GM19238 (cell line): ENCODE data around the gene GLDC.

Experiments
- DNase-seq: peaks from one replicate; pipeline ENCODE4 v3.0.0; 2011; ENCODE audit warnings: low spot score; ENCODE audit not compliant: insufficient read length

The GLDC gene

GRCh38 chr9:6620796-6621195 is 24.7 kb downstream of the GLDC start:
- no peak for DNase-seq

GRCh38 chr9:6620353-6620752 is 25.2 kb downstream of the GLDC start:
- no peak for DNase-seq

- DNase-seq = no peak
Measured at GRCh38 chr9:6619909-6620308, 25.6 kb downstream of the GLDC start.

- no peak for DNase-seq
Measured at GRCh38 chr9:6616951-6617602, 28.5 kb downstream of the GLDC start.

GRCh38 chr9:6614489-6614888 is 31.0 kb downstream of the GLDC start:
- DNase-seq = no peak

- no peak for DNase-seq
Measured at GRCh38 chr9:6611865-6612264, 33.7 kb downstream of the GLDC start.

DNA sequence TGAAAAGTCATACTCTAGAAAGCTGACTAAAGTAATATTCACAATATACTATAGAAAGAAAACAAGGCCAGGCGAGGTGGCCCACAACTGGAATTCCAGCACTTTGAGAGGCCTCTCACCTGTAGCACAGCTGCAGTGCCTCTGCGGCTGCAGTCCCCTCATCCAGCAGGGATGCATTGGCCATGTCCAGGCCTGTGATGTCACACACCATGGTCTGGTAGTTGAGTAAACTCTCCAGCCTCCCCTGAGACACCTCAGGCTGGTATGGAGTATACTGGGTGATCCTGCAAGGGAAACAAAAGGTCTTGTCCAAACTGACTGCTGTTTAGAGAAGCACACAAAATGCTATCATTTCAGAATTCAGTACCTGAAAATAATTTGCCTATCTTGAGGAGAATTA is 35.5 kb downstream of the GLDC start:
- DNase-seq = no peak

DNA sequence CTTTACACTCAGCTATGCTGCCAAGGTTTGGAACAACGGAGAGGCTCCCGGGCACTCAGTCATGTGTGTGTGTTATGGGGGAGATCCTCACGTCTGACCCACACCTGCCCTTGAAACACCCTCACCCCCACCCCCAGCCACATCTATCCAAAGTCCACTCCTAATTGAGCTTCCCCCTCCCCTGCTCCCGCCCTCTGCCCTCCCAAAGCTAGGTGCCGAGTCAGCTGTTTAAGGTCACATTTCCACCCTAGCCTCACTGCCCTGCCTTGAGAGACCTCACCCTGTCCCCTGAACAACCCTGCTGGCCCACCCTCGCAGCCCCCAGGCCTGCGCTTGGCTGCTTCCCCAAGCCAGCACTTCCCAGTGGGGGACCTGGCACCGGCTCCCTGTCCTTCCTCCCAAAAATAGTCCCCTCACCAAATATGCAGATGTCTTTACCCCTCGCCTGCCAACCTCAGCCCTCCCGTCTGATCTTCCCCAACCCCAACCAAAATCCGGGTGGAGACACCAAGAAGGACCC is 36.0 kb downstream of the GLDC start:
- DNase-seq = no peak

- DNase-seq = peak; percentile 37
Measured at GRCh38 chr9:6605202-6605601, 40.3 kb downstream of the GLDC start.

DNA sequence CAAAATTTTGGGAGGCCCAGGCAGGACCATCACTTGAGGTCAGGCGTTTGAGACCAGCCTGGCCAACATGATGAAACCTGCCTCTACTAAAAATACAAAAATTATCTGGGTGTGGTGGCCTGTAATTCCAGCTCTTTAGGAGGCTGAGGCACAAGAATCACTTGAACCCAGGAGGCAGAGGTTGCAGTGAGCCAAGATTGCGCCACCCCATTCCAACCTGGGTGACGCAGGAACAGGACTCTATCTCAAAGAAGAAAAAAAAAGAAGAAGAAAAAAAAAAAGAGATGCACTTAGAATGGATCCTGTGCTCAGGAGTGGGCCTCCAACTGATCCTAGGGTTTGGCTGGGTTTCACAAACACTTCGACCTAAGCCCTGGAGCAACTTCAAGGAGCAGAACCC is 45.1 kb downstream of the GLDC start:
- no peak for DNase-seq

DNA sequence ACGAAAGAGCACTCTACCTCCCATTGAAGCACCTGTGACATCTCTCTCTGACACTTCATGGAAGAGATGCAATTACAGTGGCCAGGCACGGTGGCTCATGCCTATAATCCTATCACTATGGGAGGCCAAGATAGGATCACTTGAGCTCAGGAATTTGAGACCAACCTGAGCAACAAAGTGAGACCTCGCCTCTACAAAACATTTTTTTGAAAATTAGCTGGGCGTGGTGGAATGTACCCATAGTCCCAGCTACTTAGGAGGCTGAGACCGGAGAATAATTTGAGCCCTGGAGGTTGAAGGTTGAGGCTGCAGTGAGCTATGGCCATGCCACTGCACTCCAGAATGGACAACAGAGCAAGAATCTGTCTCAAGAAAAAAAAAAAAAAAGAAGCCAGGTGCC is 45.5 kb downstream of the GLDC start:
- no peak for DNase-seq

DNA sequence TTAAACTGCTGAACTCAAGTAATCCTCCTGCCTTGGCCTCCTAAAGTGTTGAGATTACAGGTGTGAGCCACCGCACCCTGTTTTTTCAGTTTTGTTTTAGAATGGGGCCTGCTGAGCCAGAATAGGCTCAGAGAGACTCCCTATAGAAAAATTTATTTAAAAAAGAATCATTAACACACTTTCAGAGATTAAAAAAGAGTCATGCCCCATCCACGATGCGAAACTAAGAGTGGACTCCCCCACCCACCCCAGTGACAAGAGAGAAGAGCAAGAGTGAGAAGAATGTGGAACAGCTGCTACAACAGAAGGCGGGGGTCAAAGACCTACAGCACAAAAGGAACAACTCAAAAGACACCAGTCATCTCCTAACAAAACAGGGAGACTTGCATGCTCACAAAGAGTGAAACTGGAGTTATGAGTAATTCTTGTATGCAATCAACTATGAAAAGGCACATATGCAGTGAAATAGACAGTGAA is 47.2 kb downstream of the GLDC start:
- peak; percentile 77 for DNase-seq

- no peak for DNase-seq
Measured at GRCh38 chr9:6592791-6593190, 52.7 kb downstream of the GLDC start.

DNA sequence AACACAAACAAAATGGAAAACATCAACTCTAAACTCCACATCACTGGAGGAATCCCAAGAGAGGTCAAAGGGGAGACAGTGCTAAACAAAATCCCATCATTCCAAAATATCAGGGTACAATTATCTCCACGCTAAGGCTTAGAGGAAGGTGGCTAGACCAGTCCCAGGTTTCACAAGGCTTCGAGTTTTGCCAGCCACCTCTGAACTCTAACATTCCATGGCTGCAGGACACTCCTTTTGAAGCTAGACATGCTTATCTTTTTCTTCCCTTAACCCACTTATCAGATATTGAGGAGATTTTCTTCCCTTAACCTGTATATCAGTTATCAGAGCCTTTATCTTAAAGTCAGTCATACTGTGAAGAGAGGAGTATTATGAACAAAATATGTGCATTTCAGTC is 53.3 kb downstream of the GLDC start:
- DNase-seq = no peak

GRCh38 chr9:6590772-6591384 is 54.7 kb downstream of the GLDC start:
- DNase-seq = no peak

DNA sequence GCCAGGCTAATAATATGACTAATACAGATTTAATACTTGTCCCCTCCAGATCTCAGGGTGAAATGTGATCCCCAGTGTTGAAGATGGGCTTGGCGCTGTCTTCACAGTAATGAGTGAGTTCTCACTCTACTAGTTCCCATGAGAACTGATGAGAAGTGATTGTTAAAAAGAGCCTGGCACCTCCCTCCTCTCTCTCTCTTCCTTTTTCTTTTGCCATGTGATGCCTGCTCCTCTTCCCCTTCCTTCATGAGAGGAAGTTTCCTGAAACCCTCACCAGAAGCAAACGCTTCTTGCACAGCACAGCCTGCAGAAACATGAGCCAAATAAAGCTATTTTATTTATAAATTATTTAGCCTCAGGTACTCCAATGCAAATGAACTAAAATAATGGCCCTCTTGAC is 55.2 kb downstream of the GLDC start:
- DNase-seq = no peak

DNA sequence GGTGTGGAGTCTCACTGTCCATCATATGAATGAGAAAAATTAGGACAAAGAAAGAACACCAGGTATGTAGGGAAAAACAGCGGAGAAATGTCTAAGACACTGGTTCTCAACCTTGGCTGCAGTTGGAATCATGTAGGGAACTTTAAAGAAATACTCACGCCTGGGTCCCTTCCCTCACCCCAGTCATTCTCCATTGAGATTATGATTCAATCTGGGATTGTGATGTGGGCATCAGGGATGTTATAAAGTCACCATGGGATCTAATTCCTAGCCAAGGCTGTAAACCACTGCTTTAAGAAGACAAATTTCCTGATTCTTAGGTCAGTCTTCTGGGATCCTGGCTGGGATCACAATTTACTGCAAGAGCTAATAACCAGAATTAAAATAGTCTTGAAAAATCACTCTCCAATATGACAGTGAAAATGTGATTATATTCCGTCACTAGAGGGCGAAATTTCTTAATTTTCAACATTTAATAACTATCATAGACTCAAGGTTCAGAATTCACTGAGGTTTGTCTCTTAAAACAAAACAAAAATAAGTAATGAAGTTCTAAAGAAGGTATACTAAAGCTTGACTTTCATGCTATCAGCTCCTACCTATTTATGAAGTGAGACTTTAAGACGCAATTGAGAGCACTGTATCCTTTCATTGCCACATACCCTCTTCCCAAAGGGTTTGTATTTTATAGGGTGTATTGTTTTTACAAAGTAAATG is 60.5 kb downstream of the GLDC start:
- no peak for DNase-seq

DNA sequence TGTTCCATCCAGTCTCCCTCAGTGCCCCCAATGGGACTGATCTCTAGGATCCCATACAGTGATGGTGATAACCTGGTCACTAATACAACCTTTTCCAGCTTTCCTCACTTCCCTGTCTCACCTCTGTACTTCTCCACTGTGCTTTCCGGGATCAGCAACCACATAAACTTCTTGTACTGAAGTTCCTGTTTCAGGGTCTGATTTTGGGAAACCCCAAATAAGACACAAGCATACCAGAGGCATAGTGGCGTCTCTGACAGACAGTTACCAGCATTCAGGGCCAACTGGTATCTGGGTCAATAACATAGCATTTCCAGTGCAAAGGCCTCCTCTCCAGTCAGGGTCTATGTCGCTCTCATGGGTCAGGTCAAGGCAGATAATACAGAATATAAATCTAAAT is 64.3 kb downstream of the GLDC start:
- no peak for DNase-seq

DNA sequence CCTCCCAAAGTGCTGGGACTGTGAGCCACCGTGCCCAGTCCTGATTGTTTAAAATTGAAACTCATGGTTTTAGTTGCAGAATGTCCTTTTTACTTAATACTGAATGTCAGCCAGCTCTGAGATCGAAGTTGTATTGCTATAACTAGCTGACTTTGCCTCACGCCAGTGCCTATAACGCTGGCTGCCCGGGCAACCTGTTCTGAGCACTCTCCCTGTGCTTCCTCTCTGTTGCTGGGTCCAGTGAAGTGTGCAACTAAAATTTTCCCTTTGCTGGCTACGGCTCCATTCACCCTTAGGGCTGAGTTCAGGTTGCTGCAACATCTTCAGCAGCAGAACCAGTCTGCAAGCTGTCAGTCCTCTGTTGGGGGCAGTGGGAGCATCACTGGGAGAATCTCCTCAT is 65.9 kb downstream of the GLDC start:
- DNase-seq = no peak

GRCh38 chr9:6576987-6577386 is 68.5 kb downstream of the GLDC start:
- DNase-seq = no peak

DNA sequence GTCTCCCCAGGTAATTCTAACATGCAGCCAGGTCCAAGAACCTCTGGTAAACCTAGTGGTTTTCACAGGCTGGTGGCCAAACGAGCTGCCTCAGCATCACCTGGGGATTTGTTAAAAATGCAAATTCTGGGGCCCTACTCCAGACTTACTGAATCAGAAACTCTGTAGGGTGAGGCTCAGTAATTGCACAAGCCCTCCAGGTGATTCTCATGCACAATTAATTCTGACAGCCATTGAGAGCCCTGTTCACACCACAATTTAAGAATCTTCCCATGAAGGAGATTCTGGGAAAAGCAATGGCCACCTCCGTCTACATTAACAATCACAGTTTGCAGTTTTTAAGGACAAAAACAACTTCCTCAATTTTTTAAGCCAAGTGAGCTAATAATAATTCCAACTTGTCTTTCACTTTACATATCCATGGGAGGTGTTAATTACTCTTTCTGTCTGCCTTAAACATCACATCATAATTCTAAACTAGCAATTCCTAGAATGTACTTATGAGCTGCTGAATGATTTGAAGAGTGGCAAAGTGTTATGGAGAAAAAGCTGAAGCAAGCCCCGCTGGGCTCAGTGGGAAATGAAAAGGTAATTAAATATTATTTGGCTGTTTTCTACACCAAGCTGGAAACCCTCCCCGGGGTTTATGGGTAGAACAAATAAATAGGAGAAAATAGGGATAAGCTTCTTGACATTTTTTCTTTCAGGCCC is 70.0 kb downstream of the GLDC start:
- DNase-seq = peak; percentile 27

DNA sequence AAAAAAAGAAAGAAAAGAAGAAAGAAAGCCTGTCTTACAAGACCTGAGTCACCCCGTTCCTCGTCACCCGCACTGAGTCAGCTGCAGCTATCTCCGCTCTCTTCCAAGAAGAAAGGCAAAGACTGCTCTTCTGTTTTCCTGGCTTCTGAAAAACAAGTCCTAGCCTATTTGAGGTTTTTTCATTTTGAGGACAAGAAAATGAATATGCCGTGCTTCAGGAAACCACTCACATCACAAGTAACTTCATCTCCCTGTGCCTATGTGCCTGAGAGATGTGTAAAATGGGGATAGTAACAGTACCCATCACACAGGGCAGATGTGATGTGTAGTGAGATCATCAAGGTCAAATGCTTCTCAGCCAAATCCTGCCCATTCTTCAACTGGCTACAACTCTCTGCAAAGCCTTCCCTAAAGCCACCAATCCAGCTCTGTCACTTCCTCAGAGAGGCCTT is 78.4 kb downstream of the GLDC start:
- no peak for DNase-seq
